ENCODE results near the gene ZSCAN18. TPM values are rescaled to one million over a fixed set of nuclear protein-coding genes. Genes with fewer than 3 reads are reported as not detected.

Gene ZSCAN18
- total and polyA plus RNA-seq, 4 donors, result 24.0 to 104 (median 60.7) TPM

DNA sequence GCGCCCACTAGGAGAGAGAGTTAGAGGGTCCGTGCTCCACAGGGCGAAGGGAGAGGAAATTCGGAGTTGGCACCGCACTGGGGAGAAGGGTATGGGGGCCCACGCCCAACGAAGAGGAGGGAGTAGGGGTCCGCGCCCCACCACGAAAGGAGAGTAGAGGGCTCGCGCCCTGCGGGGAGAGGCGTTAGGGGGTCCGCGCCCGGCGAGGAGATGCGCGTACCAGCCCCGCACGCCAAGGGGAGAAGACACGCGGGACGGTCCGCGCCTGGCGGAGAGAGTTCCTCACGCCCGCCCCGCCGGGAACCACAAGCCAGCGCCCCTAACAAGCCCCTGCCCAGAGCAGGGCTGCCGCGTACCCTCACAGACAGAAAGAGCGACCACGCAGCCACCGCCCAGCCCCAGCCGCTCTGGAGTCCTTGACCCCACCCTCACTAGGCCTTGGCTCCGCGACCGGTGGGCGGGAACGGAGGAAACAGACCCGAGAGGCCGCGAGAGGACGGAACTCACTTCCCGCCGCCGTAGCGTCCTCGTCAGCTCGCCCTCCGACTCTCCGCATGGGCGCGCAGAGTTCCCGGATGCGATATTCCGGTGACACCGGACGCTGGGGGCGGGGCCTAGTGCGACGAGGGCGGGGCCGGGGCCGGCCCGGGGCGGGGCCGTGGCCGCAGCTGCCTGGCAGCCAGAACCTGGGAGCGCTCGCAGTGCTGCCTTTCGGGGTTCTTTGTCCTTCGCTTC, 20.0 kb upstream of the ZSCAN18 start:
- 2 to 3% methylated on average over 67 to 77 of the region's 77 CpGs for WGBS, 2 donors
- ATAC-seq (ENCODE audit: low FRiP score) (no peak), DNase-seq (no peak)
- Histone ChIP-seq H3K9me3 (ENCODE audit: control insufficient read depth, low read length) (peaks cover 40% of the 10 kb centered on the region), H3K27ac (ENCODE audit: low read depth in 1 of 2, low read length in 2 of 2) (no peak overlapping the region), H3K27me3 (ENCODE audit: control insufficient read depth in 1 of 2, insufficient read depth in 2 of 2, low read length in 1 of 2) (no peaks in the 10 kb centered on the region), H3K4me3 (ENCODE audit: low read length in 2 of 2) (no peak overlapping the region), H3K4me1 (ENCODE audit: control insufficient read depth in 1 of 2, insufficient read depth in 2 of 2, low read length in 2 of 2) (no peaks in the 10 kb centered on the region), H3K36me3 (ENCODE audit: control insufficient read depth in 1 of 2, insufficient read depth in 2 of 2, low read length in 1 of 2) (no peaks in the 10 kb centered on the region)
- intact Hi-C loops (cut with DNase I), result no loop called here

DNA sequence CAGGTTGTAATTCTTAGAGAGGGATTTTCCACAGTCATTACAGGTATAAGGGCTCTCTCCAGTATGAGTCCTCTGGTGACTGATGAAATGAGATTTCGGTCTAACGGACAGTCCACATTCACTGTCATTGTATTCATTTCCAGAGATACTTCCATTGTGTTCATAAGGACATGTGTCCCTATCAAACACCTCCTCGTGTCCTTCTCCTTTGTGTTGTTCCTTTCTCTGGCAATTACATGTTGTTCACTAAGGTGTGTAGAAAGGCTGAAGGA, 10.5 kb upstream of the ZSCAN18 start:
- ATAC-seq (ENCODE audit: low FRiP score) (no peak), DNase-seq (no peak)
- H3K27me3 ChIP-seq (ENCODE audit: control insufficient read depth in 1 of 2, insufficient read depth in 2 of 2, low read length in 1 of 2), result peaks cover 0 to 2% of the 10 kb centered on the region in 2 donors
- no peak overlapping the region for H3K4me3 ChIP-seq (ENCODE audit: low read length in 2 of 2)
- H3K4me1 ChIP-seq (ENCODE audit: control insufficient read depth in 1 of 2, insufficient read depth in 2 of 2, low read length in 2 of 2), result no peaks in the 10 kb centered on the region
- WGBS, 2 donors, result 88 to 91% methylated on average over 3 of the region's 3 CpGs
- H3K27ac ChIP-seq (ENCODE audit: low read depth in 1 of 2, low read length in 2 of 2), result no peak overlapping the region
- H3K9me3 ChIP-seq (ENCODE audit: control insufficient read depth, low read length), result peaks cover 29% of the 10 kb centered on the region
- no peaks in the 10 kb centered on the region for H3K36me3 ChIP-seq (ENCODE audit: control insufficient read depth in 1 of 2, insufficient read depth in 2 of 2, low read length in 1 of 2)
- intact Hi-C loops (cut with DNase I), result no loop called here

DNA sequence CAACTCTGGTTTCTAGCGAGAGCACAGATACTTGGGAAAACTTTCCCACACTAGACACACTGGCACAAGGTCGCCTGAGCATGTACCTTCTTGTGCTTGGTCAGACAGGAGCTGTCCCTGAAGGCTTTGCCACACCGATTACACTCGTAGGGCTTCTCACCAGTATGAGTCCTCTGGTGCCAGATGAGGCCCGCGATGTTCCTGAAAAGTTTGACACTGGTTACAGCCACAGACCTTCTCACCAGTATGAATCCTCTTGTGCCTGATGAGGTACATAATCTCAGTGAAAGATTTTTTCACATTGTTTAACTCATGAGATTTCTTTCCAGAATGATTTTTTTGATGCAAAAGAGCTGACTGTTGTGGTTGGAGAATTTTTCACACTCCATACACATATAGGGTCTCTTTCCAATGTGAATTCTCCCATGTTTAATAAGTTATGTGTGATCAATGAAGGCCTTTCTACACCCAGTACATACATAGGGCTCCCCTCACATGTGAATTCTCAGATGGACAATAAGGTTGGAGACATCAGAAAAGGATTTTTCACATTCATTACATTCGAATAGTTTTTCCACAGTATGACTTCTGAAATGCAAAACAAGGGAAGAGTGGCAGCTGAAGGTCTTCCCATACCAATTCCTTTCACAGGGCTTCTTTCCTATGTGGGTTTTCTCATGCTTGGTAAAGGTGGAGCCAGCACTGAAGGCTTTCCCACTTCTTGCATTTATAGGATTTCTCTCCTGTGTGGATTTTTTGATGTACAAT, 9.9 kb upstream of the ZSCAN18 start:
- WGBS, 2 donors, result 86% methylated on average over 7 of the region's 7 CpGs
- no peak overlapping the region for H3K4me3 ChIP-seq (ENCODE audit: low read length in 2 of 2)
- intact Hi-C loops (cut with DNase I), result no loop called here

DNA sequence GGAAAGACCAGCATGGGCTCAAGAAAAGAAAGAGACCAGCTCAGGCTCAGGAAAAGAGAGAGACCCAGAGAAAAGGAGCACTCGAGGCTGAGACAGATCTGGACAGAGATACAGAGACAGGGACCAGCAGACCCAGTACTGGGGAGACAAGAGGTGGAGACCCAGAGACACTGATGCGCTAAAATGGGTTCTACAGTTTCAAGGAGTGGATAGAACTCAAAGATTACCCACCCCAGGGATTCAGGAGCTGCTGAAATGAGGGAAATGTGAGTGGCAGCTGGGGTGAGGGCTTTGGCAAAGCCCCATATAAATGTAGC, 609 bp upstream of the ZSCAN18 start:
- Histone ChIP-seq H3K4me3 (ENCODE audit: low read length in 2 of 2) (peak overlapping the region; percentile 51 to 75), H3K36me3 (ENCODE audit: control insufficient read depth in 1 of 2, insufficient read depth in 2 of 2, low read length in 1 of 2) (no peaks in the 10 kb centered on the region), H3K27ac (ENCODE audit: low read depth in 1 of 2, low read length in 2 of 2) (peak overlapping the region; percentile 90 to 96), H3K4me1 (ENCODE audit: control insufficient read depth in 1 of 2, insufficient read depth in 2 of 2, low read length in 2 of 2) (peaks cover 0 to 1% of the 10 kb centered on the region in 2 donors), H3K9me3 (ENCODE audit: control insufficient read depth, low read length) (no peaks in the 10 kb centered on the region), H3K27me3 (ENCODE audit: control insufficient read depth in 1 of 2, insufficient read depth in 2 of 2, low read length in 1 of 2) (no peaks in the 10 kb centered on the region)
- ATAC-seq (ENCODE audit: low FRiP score) (peak; percentile 19), DNase-seq (no peak)
- intact Hi-C loops (cut with DNase I), result loop anchor here in 1 of 2 donors (5.0 kb wide), 1 partner anchor 41 kb away; the partner anchor contains the start of gene ZNF135
- 11 to 20% methylated on average over 2 of the region's 2 CpGs for WGBS, 2 donors

More for the DNA sequence above, 9.9 kb upstream of the ZSCAN18 start:
- Histone ChIP-seq H3K27ac (ENCODE audit: low read depth in 1 of 2, low read length in 2 of 2) (no peak overlapping the region), H3K9me3 (ENCODE audit: control insufficient read depth, low read length) (peaks cover 29% of the 10 kb centered on the region), H3K36me3 (ENCODE audit: control insufficient read depth in 1 of 2, insufficient read depth in 2 of 2, low read length in 1 of 2) (no peaks in the 10 kb centered on the region), H3K4me1 (ENCODE audit: control insufficient read depth in 1 of 2, insufficient read depth in 2 of 2, low read length in 2 of 2) (no peaks in the 10 kb centered on the region), H3K27me3 (ENCODE audit: control insufficient read depth in 1 of 2, insufficient read depth in 2 of 2, low read length in 1 of 2) (peaks cover 0 to 2% of the 10 kb centered on the region in 2 donors)
- ATAC-seq (ENCODE audit: low FRiP score) (no peak), DNase-seq (no peak)

DNA sequence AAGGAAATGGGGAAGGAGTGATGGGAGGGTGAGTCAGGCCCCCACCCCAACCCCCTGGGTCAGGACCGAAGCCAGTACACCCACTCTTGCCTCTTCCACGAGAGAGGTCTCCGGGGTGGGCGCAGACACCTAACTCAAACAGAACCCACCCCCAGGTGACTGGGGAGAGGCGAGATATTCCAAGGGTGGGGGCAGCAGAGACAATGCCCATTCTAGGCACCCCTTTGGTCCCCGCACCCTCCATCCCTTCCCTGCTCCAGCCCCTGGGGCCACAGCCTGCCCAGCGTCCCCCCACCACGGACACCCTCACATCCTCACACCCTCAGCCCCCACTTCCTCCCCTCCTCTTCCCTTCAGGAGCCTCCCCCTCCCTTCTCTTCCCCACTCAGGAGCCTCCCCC, 682 bp downstream of the ZSCAN18 start:
- intact Hi-C loops (cut with DNase I), result loop anchor here in 1 of 2 donors (5.0 kb wide), 1 partner anchor 40 kb away; the partner anchor contains the start of gene ZNF135
- no peaks in the 10 kb centered on the region for H3K36me3 ChIP-seq (ENCODE audit: control insufficient read depth in 1 of 2, insufficient read depth in 2 of 2, low read length in 1 of 2)
- no peaks in the 10 kb centered on the region for H3K9me3 ChIP-seq (ENCODE audit: control insufficient read depth, low read length)
- ATAC-seq (ENCODE audit: low FRiP score), result no peak
- peaks cover 0 to 1% of the 10 kb centered on the region in 2 donors for H3K4me1 ChIP-seq (ENCODE audit: control insufficient read depth in 1 of 2, insufficient read depth in 2 of 2, low read length in 2 of 2)
- peak overlapping the region; percentile 62 to 88 for H3K4me3 ChIP-seq (ENCODE audit: low read length in 2 of 2)
- H3K27me3 ChIP-seq (ENCODE audit: control insufficient read depth in 1 of 2, insufficient read depth in 2 of 2, low read length in 1 of 2), result no peaks in the 10 kb centered on the region
- WGBS, 2 donors, result 32 to 35% methylated on average over 7 to 8 of the region's 8 CpGs
- no peak overlapping the region for H3K27ac ChIP-seq (ENCODE audit: low read depth in 1 of 2, low read length in 2 of 2)
- DNase-seq, result no peak

DNA sequence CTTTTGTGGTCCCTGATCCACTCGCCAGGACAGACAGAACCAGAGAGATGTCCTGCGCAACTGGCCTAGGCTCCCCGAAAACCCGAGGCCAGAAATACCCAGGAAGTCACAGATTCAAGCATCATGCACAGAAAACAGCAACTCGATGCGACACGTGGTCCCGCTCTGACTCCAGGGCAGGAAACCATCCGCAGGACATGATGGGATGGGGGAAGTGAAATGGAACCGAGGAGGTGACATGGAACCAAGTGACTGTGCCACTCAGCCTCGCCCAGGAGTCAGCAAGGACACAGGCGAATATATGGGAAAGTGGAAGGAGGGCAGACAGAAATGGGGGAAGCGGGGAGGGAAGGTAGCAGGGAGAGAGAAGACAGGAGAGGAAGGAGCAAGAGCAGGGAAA, 1.1 kb downstream of the ZSCAN18 start:
- Histone ChIP-seq H3K9me3 (ENCODE audit: control insufficient read depth, low read length) (no peaks in the 10 kb centered on the region), H3K36me3 (ENCODE audit: control insufficient read depth in 1 of 2, insufficient read depth in 2 of 2, low read length in 1 of 2) (no peaks in the 10 kb centered on the region), H3K27ac (ENCODE audit: low read depth in 1 of 2, low read length in 2 of 2) (no peak overlapping the region), H3K27me3 (ENCODE audit: control insufficient read depth in 1 of 2, insufficient read depth in 2 of 2, low read length in 1 of 2) (no peaks in the 10 kb centered on the region), H3K4me3 (ENCODE audit: low read length in 2 of 2) (no peak overlapping the region), H3K4me1 (ENCODE audit: control insufficient read depth in 1 of 2, insufficient read depth in 2 of 2, low read length in 2 of 2) (peaks cover 0 to 1% of the 10 kb centered on the region in 2 donors)
- 77 to 87% methylated on average over 13 of the region's 13 CpGs for WGBS, 2 donors
- no peak for ATAC-seq (ENCODE audit: low FRiP score)
- intact Hi-C loops (cut with DNase I), result loop anchor here in 1 of 2 donors (5.0 kb wide), 1 partner anchor 40 kb away; the partner anchor contains the start of gene ZNF135
- DNase-seq, result no peak

DNA sequence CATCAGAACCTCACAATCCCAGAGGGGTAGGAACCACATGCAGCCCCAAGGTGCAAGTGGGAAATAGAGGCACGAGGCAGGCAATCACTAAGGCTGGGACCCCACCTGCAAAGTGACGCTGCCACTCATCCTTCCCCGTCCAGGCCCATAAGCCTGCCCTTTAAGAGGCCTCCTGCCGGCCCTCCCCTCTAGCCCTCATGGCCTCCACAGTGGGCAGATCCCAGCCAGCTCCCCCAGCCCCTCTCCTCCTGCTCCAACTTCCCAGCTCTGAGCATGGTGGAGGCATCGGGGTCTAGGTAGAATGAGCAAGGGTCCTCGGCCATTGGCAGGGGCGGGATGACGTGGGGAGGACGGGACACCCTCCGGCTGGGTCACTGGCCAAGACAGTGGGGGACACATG, 2.7 kb downstream of the ZSCAN18 start:
- intact Hi-C loops (cut with DNase I), result loop anchor here in 1 of 2 donors (5.0 kb wide), 1 partner anchor 38 kb away; the partner anchor contains the start of gene ZNF135
- Histone ChIP-seq H3K9me3 (ENCODE audit: control insufficient read depth, low read length) (no peaks in the 10 kb centered on the region), H3K27ac (ENCODE audit: low read depth in 1 of 2, low read length in 2 of 2) (no peak overlapping the region), H3K27me3 (ENCODE audit: control insufficient read depth in 1 of 2, insufficient read depth in 2 of 2, low read length in 1 of 2) (no peaks in the 10 kb centered on the region), H3K4me3 (ENCODE audit: low read length in 2 of 2) (no peak overlapping the region), H3K4me1 (ENCODE audit: control insufficient read depth in 1 of 2, insufficient read depth in 2 of 2, low read length in 2 of 2) (peaks cover 0 to 1% of the 10 kb centered on the region in 2 donors), H3K36me3 (ENCODE audit: control insufficient read depth in 1 of 2, insufficient read depth in 2 of 2, low read length in 1 of 2) (no peaks in the 10 kb centered on the region)
- WGBS, 2 donors, result 95 to 97% methylated on average over 10 of the region's 10 CpGs
- DNase-seq (no peak), ATAC-seq (ENCODE audit: low FRiP score) (no peak)

DNA sequence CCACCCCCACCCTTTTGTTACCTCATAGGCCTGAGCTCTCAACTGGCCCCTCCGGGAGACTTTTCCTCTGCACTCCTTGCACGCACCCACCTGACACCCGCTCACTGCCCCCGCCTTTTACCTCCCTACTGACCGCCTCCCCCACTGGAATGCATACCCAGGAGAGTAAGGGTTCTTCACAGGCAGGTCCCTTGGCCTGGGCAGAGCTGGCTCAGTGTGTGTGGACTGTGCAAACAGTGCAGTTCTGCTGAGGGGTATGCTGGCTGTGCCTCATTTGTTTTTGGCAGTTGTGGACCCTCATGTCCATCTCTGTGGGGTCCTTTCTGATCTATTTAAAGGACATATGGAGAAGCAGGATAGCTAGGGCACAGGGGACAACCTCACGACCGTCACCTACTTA, 5.0 kb downstream of the ZSCAN18 start:
- DNase-seq (no peak), ATAC-seq (ENCODE audit: low FRiP score) (no peak)
- H3K9me3 ChIP-seq (ENCODE audit: control insufficient read depth, low read length), result no peaks in the 10 kb centered on the region
- H3K4me1 ChIP-seq (ENCODE audit: control insufficient read depth in 1 of 2, insufficient read depth in 2 of 2, low read length in 2 of 2), result no peaks in the 10 kb centered on the region
- WGBS, 2 donors, result 91 to 93% methylated on average over 7 of the region's 7 CpGs
- H3K4me3 ChIP-seq (ENCODE audit: low read length in 2 of 2), result no peak overlapping the region
- no peak overlapping the region for H3K27ac ChIP-seq (ENCODE audit: low read depth in 1 of 2, low read length in 2 of 2)
- intact Hi-C loops (cut with DNase I), result no loop called here
- no peaks in the 10 kb centered on the region for H3K36me3 ChIP-seq (ENCODE audit: control insufficient read depth in 1 of 2, insufficient read depth in 2 of 2, low read length in 1 of 2)
- H3K27me3 ChIP-seq (ENCODE audit: control insufficient read depth in 1 of 2, insufficient read depth in 2 of 2, low read length in 1 of 2), result no peaks in the 10 kb centered on the region

Measured in aorta (tissue), 5 donors.